Smooth muscle cell (in vitro differentiated cells): ENCODE measurements around the gene KIF6. TPM values are rescaled to one million over a fixed set of nuclear protein-coding genes. Genes with fewer than 3 reads are reported as not detected.

Experiments
- DNase-seq: peaks from one replicate; lab custom pipeline; 2025; ENCODE audit not compliant: unreplicated experiment; lab: John Stamatoyannopoulos, UW
- H2AFZ ChIP-seq: fragments of 200-600 bp; sonication (generic); 2 replicates; pipeline ENCODE4 v1.6.0; 2016; ENCODE audit warnings: antibody characterized with exemption, low read depth, mild to moderate bottlenecking
- H3F3A ChIP-seq: fragments of 200-600 bp; sonication (generic); 2 replicates; pipeline ENCODE4 v1.6.0; 2017; ENCODE audit warnings: antibody characterized with exemption, low read depth
- H3K27ac ChIP-seq: fragments of 200-600 bp; sonication (generic); 2 replicates; pipeline ENCODE4 v1.5.1; 2016; ENCODE audit warnings: low read depth, mild to moderate bottlenecking
- H3K27me3 ChIP-seq: fragments of 200-600 bp; sonication (generic); 2 replicates; pipeline ENCODE4 v1.6.1; 2016; ENCODE audit warnings: low read depth, mild to moderate bottlenecking
- H3K36me3 ChIP-seq: fragments of 200-600 bp; sonication (generic); 2 replicates; pipeline ENCODE4 v1.5.1; 2016; ENCODE audit warnings: low read depth
- H3K4me1 ChIP-seq: fragments of 200-600 bp; sonication (generic); 2 replicates; pipeline ENCODE4 v1.5.1; 2016; ENCODE audit warnings: low read depth
- H3K4me2 ChIP-seq: fragments of 200-600 bp; sonication (generic); 2 replicates; pipeline ENCODE4 v1.6.0; 2016; ENCODE audit warnings: mild to moderate bottlenecking
- H3K4me3 ChIP-seq: fragments of 200-600 bp; sonication (generic); 2 replicates; pipeline ENCODE4 v1.5.1; 2016; ENCODE audit warnings: mild to moderate bottlenecking
- H3K79me2 ChIP-seq: fragments of 200-600 bp; sonication (generic); 2 replicates; pipeline ENCODE4 v1.6.0; 2016; ENCODE audit warnings: low read depth, mild to moderate bottlenecking
- H3K9ac ChIP-seq: fragments of 200-600 bp; sonication (generic); 2 replicates; pipeline ENCODE4 v1.6.0; 2016; ENCODE audit warnings: low read depth
- H3K9me3 ChIP-seq: fragments of 200-600 bp; sonication (generic); replicated peaks from 2 replicates; pipeline ENCODE4 v1.5.1; 2016; ENCODE audit warnings: low read depth
- H4K20me1 ChIP-seq: fragments of 200-600 bp; sonication (generic); 2 replicates; pipeline ENCODE4 v1.6.0; 2016; ENCODE audit warnings: low read depth
- WGBS: methylation state at CpG from one replicate; pipeline ENCODE4 v1.1.7; 2016; ENCODE audit warnings: low lambda C conversion rate; 5-methylcytosine and 5-hydroxymethylcytosine counted together
- polyA plus RNA-seq: library from polyadenylated mRNA; unstranded; fragments of >200 nt; fragmentation: Nextera tagmentation; extraction: Ambion mirVana; gene quantifications from 2 replicates; pipeline ENCODE4 v1.2.1, GENCODE V29; 2016
- total RNA-seq: library from RNA; depleted of rRNA; stranded (reverse); fragments of >200 nt; gene quantifications from 2 replicates; pipeline ENCODE4 v1.2.3, GENCODE V29; 2014
- TF ChIP-seq, protein P1 (sequence below): fragments of 200-600 bp; sonication (generic); IDR thresholded peaks from 2 replicates; pipeline ENCODE4 v1.5.1; 2017; ENCODE audit warnings: borderline replicate concordance, mild to moderate bottlenecking, antibody characterized with exemption; ENCODE audit not compliant: insufficient read depth, poor library complexity, severe bottlenecking

The KIF6 gene
- total and polyA plus RNA-seq, 2 experiments from 2014 or later = 1.1 to 1.5 TPM

DNA sequence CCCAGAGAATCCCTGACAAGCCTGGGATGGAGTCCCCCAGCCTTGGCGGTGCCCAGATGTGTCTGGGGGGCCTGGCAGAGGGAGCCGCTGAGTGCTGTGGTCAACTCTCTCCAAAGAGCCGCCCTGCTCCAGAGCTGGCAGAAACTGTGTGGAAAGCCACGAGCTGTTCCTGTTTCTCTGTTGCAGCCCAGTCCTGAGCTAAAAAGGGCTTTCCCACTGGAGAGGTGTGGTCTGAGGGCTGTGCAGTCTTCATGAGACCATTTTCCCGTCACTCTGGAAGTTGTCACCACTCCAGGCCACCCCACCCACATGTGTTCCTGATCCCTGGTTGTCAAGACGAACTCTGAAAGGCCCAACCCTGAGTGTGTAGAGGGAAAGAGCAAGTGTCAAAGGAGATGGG is 303.0 kb downstream of the KIF6 start:
- Histone ChIP-seq H3K9ac (no peak overlapping the region), H2AFZ (peak overlapping the region; percentile 75)

DNA sequence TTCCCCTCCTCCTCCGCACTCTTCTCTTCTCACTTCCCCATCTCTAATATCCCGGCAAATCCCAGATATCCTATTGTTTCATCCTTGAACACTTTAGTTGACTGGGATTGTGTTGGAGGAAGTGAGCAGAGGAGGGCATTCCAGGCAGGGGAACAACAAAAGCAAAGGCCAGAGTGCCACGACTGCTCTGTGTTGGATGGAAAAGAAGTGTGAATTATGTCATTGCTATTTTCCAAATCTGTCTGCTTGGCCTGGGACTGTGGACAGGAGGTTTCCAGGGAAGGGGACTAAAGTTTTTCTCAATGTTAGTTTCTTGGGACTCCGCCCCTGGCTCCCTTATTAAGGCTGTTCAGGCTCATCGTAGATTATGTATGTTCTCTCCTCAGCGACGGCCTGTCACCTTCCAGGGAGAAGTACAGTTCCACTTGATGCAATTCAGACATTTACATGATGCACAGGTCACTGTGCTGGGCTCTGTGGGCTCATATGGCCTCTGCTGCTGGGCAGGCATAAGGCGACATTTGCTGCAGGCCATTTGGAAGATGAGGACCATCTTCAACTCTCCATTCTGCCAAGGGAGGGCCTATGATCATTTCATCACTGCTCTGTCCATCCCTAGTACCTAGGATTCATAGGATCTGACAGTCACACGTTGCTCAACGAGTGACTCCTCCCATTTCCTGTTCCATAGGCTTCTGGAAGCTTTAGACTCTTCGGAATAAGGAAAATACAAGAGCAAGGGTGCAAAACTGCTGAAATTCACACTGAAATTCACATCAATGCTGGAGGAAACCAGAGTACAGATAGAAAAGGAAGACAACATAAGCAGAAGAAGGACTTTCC is 303.6 kb downstream of the KIF6 start:
- Histone ChIP-seq H3K9me3 (no peaks in the 10 kb centered on the region), H3K4me3 (no peak overlapping the region), H3K36me3 (no peaks in the 10 kb centered on the region), H3K4me2 (no peak overlapping the region), H3K9ac (no peak overlapping the region), H2AFZ (peak overlapping the region; percentile 75), H3K27me3 (no peaks in the 10 kb centered on the region), H3F3A (no peaks in the 10 kb centered on the region), H3K79me2 (no peaks in the 10 kb centered on the region), H3K27ac (no peak overlapping the region), H4K20me1 (no peaks in the 10 kb centered on the region), H3K4me1 (no peaks in the 10 kb centered on the region)
- WGBS = 89% methylated on average over 11 of the region's 11 CpGs
- TF ChIP-seq, protein P1, sequence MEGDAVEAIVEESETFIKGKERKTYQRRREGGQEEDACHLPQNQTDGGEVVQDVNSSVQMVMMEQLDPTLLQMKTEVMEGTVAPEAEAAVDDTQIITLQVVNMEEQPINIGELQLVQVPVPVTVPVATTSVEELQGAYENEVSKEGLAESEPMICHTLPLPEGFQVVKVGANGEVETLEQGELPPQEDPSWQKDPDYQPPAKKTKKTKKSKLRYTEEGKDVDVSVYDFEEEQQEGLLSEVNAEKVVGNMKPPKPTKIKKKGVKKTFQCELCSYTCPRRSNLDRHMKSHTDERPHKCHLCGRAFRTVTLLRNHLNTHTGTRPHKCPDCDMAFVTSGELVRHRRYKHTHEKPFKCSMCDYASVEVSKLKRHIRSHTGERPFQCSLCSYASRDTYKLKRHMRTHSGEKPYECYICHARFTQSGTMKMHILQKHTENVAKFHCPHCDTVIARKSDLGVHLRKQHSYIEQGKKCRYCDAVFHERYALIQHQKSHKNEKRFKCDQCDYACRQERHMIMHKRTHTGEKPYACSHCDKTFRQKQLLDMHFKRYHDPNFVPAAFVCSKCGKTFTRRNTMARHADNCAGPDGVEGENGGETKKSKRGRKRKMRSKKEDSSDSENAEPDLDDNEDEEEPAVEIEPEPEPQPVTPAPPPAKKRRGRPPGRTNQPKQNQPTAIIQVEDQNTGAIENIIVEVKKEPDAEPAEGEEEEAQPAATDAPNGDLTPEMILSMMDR = no peak
- DNase-seq = no peak

More for the DNA sequence above, 303.0 kb downstream of the KIF6 start:
- Histone ChIP-seq H3K4me3 (no peak overlapping the region), H3K27me3 (no peaks in the 10 kb centered on the region), H4K20me1 (no peaks in the 10 kb centered on the region), H3K4me1 (no peaks in the 10 kb centered on the region), H3K36me3 (no peaks in the 10 kb centered on the region), H3K9me3 (no peaks in the 10 kb centered on the region), H3K27ac (no peak overlapping the region), H3K4me2 (no peak overlapping the region), H3K79me2 (no peaks in the 10 kb centered on the region), H3F3A (no peaks in the 10 kb centered on the region)
- 69% methylated on average over 6 of the region's 6 CpGs for WGBS
- TF ChIP-seq, protein P1 = no peak
- no peak for DNase-seq

DNA sequence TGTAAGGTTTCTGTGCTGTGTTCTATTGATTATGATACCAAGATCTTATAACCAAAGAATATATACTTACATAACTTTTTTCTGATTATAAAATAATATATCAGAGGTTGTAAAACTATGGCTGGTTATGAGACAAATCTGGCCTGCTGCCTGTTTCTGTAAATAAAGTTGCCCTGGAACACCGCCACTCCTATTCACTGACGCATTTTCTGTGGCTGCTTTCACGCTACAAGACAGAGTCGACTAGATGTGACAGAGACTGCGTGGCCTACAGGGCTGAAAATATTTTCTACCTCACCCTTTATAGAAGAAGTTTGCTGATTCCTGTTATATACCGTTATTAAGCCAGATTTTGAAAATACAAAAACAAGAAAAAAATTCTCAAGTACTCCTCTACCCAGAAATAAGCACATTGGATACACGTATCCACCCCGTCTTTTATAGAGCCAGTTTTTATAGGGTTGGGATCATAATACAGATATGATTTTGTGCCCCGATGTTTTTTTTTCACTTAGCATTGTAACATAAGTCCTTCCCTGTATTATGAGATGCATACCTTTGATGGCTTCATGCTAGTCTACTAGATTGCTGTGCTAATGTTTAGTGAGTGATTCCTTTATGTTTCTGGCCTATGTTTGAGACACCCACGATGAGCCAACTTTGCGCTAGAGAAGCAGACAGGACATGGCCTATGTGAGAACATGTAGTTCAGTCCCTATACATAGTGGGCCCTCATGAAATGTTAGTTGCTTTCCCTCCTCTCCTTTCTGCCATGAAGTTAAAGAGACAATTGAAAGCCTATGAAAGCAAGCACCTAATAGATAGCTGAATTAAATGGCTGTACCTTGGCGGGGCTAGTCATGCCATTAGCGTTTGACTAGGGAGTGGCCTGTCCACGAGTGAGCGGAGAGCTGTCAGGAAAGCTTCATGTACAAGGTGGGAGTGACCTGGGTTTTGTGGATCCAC is 304.6 kb downstream of the KIF6 start:
- no peak overlapping the region for H3K4me2 ChIP-seq
- no peaks in the 10 kb centered on the region for H3K79me2 ChIP-seq
- H3K27me3 ChIP-seq = no peaks in the 10 kb centered on the region
- peaks cover 4% of the 10 kb centered on the region for H3F3A ChIP-seq
- H3K9ac ChIP-seq = no peak overlapping the region
- H3K36me3 ChIP-seq = no peaks in the 10 kb centered on the region
- no peak for DNase-seq
- no peaks in the 10 kb centered on the region for H4K20me1 ChIP-seq
- 97% methylated on average over 15 of the region's 15 CpGs for WGBS
- H3K4me3 ChIP-seq = no peak overlapping the region
- H3K9me3 ChIP-seq = no peaks in the 10 kb centered on the region
- no peak overlapping the region for H2AFZ ChIP-seq
- peaks cover 6% of the 10 kb centered on the region for H3K4me1 ChIP-seq
- H3K27ac ChIP-seq = no peak overlapping the region
- TF ChIP-seq, protein P1 = no peak
